RWPE2 (cell line): Measurements from ENCODE around the gene ARL3.

Source experiments
- ATAC-seq: fragments of 200-7000 bp; cut with Tn5 transposase; 3 replicates; pipeline ENCODE4 v1.9.1; 2021; ENCODE audit warnings: low read depth
- DNase-seq: peaks from one replicate; pipeline ENCODE4 v3.0.0-alpha.2; 2020; ENCODE audit warnings: low spot score
- H3K27ac ChIP-seq: fragments of 450-650 bp; 2 replicates; pipeline ENCODE4 v1.5.1; 2017; ENCODE audit warnings: mild to moderate bottlenecking; ENCODE audit not compliant: poor library complexity, severe bottlenecking
- H3K27me3 ChIP-seq: fragments of 250-450 bp; sonication (Bioruptor Pico); 2 replicates; pipeline ENCODE4 v1.5.1; 2021; ENCODE audit warnings: mild to moderate bottlenecking, moderate library complexity; ENCODE audit not compliant: insufficient read depth, poor library complexity, severe bottlenecking
- H3K36me3 ChIP-seq: fragments of 250-450 bp; sonication (Bioruptor Pico); 2 replicates; pipeline ENCODE4 v1.5.1; 2020; ENCODE audit warnings: low read depth, mild to moderate bottlenecking, moderate library complexity
- H3K4me1 ChIP-seq: fragments of 250-450 bp; sonication (Bioruptor Pico); 2 replicates; pipeline ENCODE4 v1.5.1; 2021; ENCODE audit warnings: mild to moderate bottlenecking, moderate library complexity; ENCODE audit not compliant: insufficient read depth, poor library complexity, severe bottlenecking
- H3K4me3 ChIP-seq: fragments of 250-450 bp; sonication (Bioruptor Pico); 2 replicates; pipeline ENCODE4 v1.5.1; 2021; ENCODE audit warnings: mild to moderate bottlenecking, moderate library complexity; ENCODE audit not compliant: severe bottlenecking
- H3K9me3 ChIP-seq: fragments of 250-450 bp; sonication (Bioruptor Pico); 2 replicates; pipeline ENCODE4 v1.5.1; 2021; ENCODE audit warnings: mild to moderate bottlenecking, moderate library complexity; ENCODE audit not compliant: severe bottlenecking
- TF ChIP-seq, protein P1 (sequence below): fragments of 450-650 bp; IDR thresholded peaks from one replicate; pipeline ENCODE4 v1.5.1; 2017; ENCODE audit warnings: mild to moderate bottlenecking, moderate library complexity; ENCODE audit not compliant: poor library complexity, severe bottlenecking

ARL3 gene, protein sequence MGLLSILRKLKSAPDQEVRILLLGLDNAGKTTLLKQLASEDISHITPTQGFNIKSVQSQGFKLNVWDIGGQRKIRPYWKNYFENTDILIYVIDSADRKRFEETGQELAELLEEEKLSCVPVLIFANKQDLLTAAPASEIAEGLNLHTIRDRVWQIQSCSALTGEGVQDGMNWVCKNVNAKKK

DNA sequence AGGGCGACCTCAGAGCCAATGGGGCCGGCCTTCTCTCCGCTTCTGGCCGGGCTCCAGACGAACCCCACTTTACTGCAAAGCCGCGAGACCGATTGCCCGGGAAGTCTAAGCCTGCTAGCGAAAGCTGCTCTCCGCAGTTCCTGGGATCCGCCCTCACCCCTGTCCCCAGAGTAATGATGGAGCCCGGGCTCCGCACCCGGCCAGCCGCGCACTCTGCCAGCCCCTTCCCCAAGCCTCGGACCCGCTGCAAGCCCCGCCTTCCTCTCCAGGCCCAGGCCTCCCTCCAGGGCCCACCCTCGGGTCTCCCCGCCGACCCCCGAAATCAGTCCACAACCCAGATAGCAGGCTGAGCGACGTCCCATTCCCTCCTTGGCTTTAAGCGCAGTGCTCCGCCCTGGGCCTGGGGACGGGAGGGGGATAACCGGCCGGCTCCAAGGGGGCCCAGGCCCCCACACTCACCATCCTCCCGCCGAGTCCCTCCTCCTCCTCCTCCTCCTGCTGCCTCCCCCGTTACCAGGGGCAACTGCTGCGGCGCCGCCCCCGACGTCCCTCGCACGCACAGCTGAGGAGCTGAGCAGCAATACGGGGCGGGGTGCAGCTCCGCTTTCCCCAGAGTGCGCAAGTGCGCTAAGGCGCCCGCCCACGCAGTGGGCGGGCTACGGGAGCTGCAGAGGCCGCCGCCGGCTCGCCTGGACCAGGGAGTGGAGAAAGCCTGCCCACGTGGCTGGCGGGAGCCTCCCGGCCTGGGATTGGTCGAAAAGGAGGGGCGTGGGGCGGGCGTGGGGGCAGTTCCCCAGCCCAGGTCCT is at the start of gene ARL3:
TSS of gene ARL3 (minus strand) at position 584 of the 807 bp plus-strand sequence. CDS start at position 462, 122 bp downstream.
- TF ChIP-seq, protein P1, sequence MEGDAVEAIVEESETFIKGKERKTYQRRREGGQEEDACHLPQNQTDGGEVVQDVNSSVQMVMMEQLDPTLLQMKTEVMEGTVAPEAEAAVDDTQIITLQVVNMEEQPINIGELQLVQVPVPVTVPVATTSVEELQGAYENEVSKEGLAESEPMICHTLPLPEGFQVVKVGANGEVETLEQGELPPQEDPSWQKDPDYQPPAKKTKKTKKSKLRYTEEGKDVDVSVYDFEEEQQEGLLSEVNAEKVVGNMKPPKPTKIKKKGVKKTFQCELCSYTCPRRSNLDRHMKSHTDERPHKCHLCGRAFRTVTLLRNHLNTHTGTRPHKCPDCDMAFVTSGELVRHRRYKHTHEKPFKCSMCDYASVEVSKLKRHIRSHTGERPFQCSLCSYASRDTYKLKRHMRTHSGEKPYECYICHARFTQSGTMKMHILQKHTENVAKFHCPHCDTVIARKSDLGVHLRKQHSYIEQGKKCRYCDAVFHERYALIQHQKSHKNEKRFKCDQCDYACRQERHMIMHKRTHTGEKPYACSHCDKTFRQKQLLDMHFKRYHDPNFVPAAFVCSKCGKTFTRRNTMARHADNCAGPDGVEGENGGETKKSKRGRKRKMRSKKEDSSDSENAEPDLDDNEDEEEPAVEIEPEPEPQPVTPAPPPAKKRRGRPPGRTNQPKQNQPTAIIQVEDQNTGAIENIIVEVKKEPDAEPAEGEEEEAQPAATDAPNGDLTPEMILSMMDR: no peak
- no peaks in the 10 kb centered on the region for H3K27me3 ChIP-seq
- ATAC-seq (peak; percentile 85), DNase-seq (peak; percentile 99)
- peaks cover 8% of the 10 kb centered on the region for H3K4me1 ChIP-seq
- H3K9me3 ChIP-seq: no peaks in the 10 kb centered on the region
- 0 out of 2 replicates have a peak, but pooled peaks cover 5% of the 10 kb centered on the region for H3K36me3 ChIP-seq
- H3K4me3 ChIP-seq: peak within 1 kb of the TSS; percentile 94
- H3K27ac ChIP-seq: peak within 1 kb of the TSS; percentile 49

DNA sequence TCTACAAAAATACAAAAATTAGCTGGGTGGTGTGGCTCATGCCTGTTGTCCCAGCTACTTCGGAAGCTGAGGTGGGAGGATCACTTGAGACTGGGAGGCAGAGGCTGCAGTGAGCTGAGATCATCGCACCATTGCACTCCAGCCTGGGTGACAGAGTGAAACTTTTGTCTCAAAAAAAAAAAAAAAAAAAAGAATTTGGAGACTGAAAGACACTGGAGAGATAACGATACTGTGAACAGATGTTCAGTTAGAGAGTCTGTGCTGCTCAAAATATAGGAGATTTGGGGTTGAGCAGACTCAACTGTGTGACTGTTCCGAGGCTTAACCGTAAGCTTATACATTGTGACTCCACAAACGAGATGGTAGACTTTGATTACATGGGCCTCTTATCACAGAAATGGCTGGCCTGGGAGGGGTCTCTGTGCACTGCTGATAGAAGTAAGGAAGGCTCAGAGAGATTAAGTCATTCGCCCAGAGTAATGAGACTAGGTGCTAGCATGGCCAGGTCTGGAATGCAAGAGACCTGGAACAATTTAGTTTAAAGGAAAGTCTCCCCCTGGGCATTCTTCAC is 48.9 kb upstream of the ARL3 start:
- H3K27me3 ChIP-seq: no peaks in the 10 kb centered on the region
- DNase-seq: no peak
- H3K27ac ChIP-seq: peak overlapping the region; percentile 67
- TF ChIP-seq, protein P1: no peak
- H3K9me3 ChIP-seq: no peaks in the 10 kb centered on the region
- 0 out of 2 replicates have a peak, but pooled peaks cover 4% of the 10 kb centered on the region for H3K36me3 ChIP-seq
- H3K4me3 ChIP-seq: no peak overlapping the region
- ATAC-seq: no peak
- H3K4me1 ChIP-seq: peaks cover 18% of the 10 kb centered on the region

DNA sequence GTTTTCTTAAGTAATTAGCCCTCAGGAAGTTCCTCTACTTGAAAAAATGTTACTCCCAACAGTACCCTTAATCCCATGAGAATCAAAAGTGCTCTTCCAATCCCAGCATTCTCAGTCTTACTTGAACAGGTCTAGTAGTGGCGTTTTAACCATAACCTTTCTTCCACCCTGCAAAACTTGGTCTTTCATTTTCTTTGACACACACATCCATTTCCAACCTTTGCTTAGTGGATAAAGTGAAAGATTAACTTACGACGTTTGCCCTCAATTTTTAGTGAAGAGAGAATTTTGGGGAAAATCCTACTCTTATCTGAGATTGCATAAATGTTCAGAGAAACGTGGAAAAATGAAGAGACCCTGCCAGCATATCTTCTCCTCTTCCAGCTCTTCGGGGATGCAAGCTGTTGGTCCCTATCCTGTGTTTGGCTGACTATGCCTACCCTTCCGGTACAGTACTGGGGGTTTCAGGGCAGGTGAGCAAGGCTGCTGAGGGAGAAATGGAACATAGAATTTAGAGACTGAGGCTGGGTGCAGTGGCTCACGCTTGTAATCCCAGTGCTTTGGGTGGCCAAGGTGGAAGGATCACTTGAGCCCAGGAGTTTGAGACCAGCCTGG is 48.3 kb upstream of the ARL3 start:
- TF ChIP-seq, protein P1: no peak
- 0 out of 2 replicates have a peak, but pooled peaks cover 4% of the 10 kb centered on the region for H3K36me3 ChIP-seq
- no peak for ATAC-seq

DNA sequence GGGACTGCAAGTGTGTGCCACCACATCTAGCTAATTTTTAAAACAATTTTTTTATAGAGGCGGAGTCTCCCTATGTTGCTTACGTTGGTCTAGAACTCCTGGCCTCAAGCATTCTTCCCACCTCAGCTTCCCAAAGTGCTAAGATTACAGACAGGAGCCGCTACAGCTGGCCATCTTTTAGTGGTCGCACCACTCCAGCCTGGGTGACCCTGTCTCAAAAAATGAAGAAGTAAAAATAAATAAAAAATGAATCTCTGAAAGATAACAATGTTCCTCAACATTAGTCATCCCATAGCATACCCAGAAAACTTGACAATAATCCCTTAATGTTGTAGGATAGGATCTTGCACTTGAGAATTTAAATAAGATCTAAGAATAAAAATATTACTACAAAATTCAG is 47.8 kb upstream of the ARL3 start:
- TF ChIP-seq, protein P1: no peak
- no peaks in the 10 kb centered on the region for H3K9me3 ChIP-seq
- no peak overlapping the region for H3K4me3 ChIP-seq
- H3K4me1 ChIP-seq: peaks cover 18% of the 10 kb centered on the region
- no peak for DNase-seq
- H3K27ac ChIP-seq: no peak overlapping the region
- ATAC-seq: no peak
- H3K27me3 ChIP-seq: no peaks in the 10 kb centered on the region
- H3K36me3 ChIP-seq: 0 out of 2 replicates have a peak, but pooled peaks cover 4% of the 10 kb centered on the region

More for the DNA sequence above, 48.3 kb upstream of the ARL3 start:
- Histone ChIP-seq H3K9me3 (no peaks in the 10 kb centered on the region), H3K4me3 (no peak overlapping the region), H3K4me1 (peaks cover 18% of the 10 kb centered on the region), H3K27me3 (no peaks in the 10 kb centered on the region), H3K27ac (no peak overlapping the region)
- DNase-seq: no peak
